ENCODE measurements around the gene DGKZ.

GRCh38 chr11:46350695-46351094, 3.4 kb downstream of the DGKZ start:
- no peak for TF ChIP-seq EZH2 (IDR thresholded peaks at IDR 0.05; ENCODE audit: insufficient read depth, poor library complexity, severe bottlenecking)
- TF ChIP-seq EZH2phosphoT487 (IDR thresholded peaks at IDR 0.05; ENCODE audit: insufficient read depth, low read depth) = no peak

All from GM23248 (cell line).